Measurements from ENCODE around the gene IL15RA. TPM values are rescaled to one million over a fixed set of nuclear protein-coding genes. Genes with fewer than 3 reads are reported as not detected.

Gene IL15RA
- total and polyA plus RNA-seq, 2 donors: 5.5 to 12.0 TPM

DNA sequence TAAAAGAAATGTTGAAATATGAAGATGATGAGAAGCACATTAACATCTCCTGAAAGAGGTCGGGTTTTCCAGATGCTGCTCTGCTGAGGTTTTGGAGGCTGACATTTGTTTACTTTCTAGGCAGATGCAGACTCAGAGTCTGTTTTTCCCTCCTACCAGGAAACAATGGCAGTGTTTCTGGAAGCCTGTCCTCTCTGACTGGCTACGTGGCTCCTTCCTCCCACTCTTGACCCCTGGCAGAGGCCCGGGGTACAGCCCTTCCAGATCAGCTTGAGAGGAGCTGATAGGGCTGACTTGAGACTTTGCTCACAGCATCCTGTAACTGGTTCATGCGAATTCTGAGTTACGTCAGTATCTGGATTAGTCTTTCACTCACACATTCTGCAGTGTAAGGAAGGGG is 41.1 kb upstream of the IL15RA start:
- H3K4me3 ChIP-seq (ENCODE audit: low read length in 2 of 2): no peak overlapping the region
- H3K36me3 ChIP-seq (ENCODE audit: control insufficient read depth in 2 of 2, insufficient read depth in 2 of 2, low read length in 1 of 2): no peaks in the 10 kb centered on the region
- no peak for DNase-seq (ENCODE audit: low read depth in 6 of 9, low spot score in 9 of 9)
- peaks cover 6 to 15% of the 10 kb centered on the region in 2 donors for H3K4me1 ChIP-seq (ENCODE audit: control insufficient read depth in 2 of 2, insufficient read depth in 2 of 2, low read length in 2 of 2)
- 86% methylated on average over 5 of the region's 5 CpGs for WGBS
- no peaks in the 10 kb centered on the region for H3K27me3 ChIP-seq (ENCODE audit: control insufficient read depth in 2 of 2, insufficient read depth in 1 of 2, low read length in 1 of 2)
- H3K27ac ChIP-seq (ENCODE audit: low read depth in 1 of 2, low read length in 1 of 2): no peak overlapping the region
- peaks cover 0 to 5% of the 10 kb centered on the region in 2 donors for H3K9me3 ChIP-seq (ENCODE audit: control insufficient read depth in 2 of 2, insufficient read depth in 1 of 2, low read length in 1 of 2)

GRCh38 chr10:6017781-6018354 is 40.5 kb upstream of the IL15RA start:
- peaks cover 0 to 5% of the 10 kb centered on the region in 2 donors for H3K9me3 ChIP-seq (ENCODE audit: control insufficient read depth in 2 of 2, insufficient read depth in 1 of 2, low read length in 1 of 2)
- no peak overlapping the region for H3K27ac ChIP-seq (ENCODE audit: low read depth in 1 of 2, low read length in 1 of 2)
- no peak for DNase-seq (ENCODE audit: low read depth in 6 of 9, low spot score in 9 of 9)
- 98% methylated on average over 8 of the region's 8 CpGs for WGBS
- H3K36me3 ChIP-seq (ENCODE audit: control insufficient read depth in 2 of 2, insufficient read depth in 2 of 2, low read length in 1 of 2): no peaks in the 10 kb centered on the region
- H3K4me1 ChIP-seq (ENCODE audit: control insufficient read depth in 2 of 2, insufficient read depth in 2 of 2, low read length in 2 of 2): peaks cover 6 to 15% of the 10 kb centered on the region in 2 donors
- no peak overlapping the region for H3K4me3 ChIP-seq (ENCODE audit: low read length in 2 of 2)
- no peaks in the 10 kb centered on the region for H3K27me3 ChIP-seq (ENCODE audit: control insufficient read depth in 2 of 2, insufficient read depth in 1 of 2, low read length in 1 of 2)

- DNase-seq (ENCODE audit: low read depth in 6 of 9, low spot score in 9 of 9): peak; percentile 29 to 88 (median 70)
These were observed 37.0 kb upstream of the IL15RA start for GRCh38 chr10:6014241-6014761.

GRCh38 chr10:6013413-6014192 is 36.3 kb upstream of the IL15RA start:
- Histone ChIP-seq H3K4me3 (ENCODE audit: low read length in 2 of 2) (no peak overlapping the region), H3K27me3 (ENCODE audit: control insufficient read depth in 2 of 2, insufficient read depth in 1 of 2, low read length in 1 of 2) (no peaks in the 10 kb centered on the region), H3K9me3 (ENCODE audit: control insufficient read depth in 2 of 2, insufficient read depth in 1 of 2, low read length in 1 of 2) (no peaks in the 10 kb centered on the region), H3K27ac (ENCODE audit: low read depth in 1 of 2, low read length in 1 of 2) (peak overlapping the region in 1 of 2 donors; percentile 74), H3K4me1 (ENCODE audit: control insufficient read depth in 2 of 2, insufficient read depth in 2 of 2, low read length in 2 of 2) (peaks cover 6 to 15% of the 10 kb centered on the region in 2 donors), H3K36me3 (ENCODE audit: control insufficient read depth in 2 of 2, insufficient read depth in 2 of 2, low read length in 1 of 2) (no peaks in the 10 kb centered on the region)
- DNase-seq (ENCODE audit: low read depth in 6 of 9, low spot score in 9 of 9): no peak
- WGBS: 91% methylated on average over 17 of the region's 17 CpGs

More at GRCh38 chr10:6014241-6014761, 37.0 kb upstream of the IL15RA start:
- WGBS: 48% methylated on average over 6 of the region's 6 CpGs
- Histone ChIP-seq H3K4me3 (ENCODE audit: low read length in 2 of 2) (no peak overlapping the region), H3K4me1 (ENCODE audit: control insufficient read depth in 2 of 2, insufficient read depth in 2 of 2, low read length in 2 of 2) (peaks cover 6 to 15% of the 10 kb centered on the region in 2 donors), H3K27ac (ENCODE audit: low read depth in 1 of 2, low read length in 1 of 2) (peak overlapping the region; percentile 65 to 74), H3K9me3 (ENCODE audit: control insufficient read depth in 2 of 2, insufficient read depth in 1 of 2, low read length in 1 of 2) (no peaks in the 10 kb centered on the region), H3K27me3 (ENCODE audit: control insufficient read depth in 2 of 2, insufficient read depth in 1 of 2, low read length in 1 of 2) (no peaks in the 10 kb centered on the region), H3K36me3 (ENCODE audit: control insufficient read depth in 2 of 2, insufficient read depth in 2 of 2, low read length in 1 of 2) (no peaks in the 10 kb centered on the region)

DNA sequence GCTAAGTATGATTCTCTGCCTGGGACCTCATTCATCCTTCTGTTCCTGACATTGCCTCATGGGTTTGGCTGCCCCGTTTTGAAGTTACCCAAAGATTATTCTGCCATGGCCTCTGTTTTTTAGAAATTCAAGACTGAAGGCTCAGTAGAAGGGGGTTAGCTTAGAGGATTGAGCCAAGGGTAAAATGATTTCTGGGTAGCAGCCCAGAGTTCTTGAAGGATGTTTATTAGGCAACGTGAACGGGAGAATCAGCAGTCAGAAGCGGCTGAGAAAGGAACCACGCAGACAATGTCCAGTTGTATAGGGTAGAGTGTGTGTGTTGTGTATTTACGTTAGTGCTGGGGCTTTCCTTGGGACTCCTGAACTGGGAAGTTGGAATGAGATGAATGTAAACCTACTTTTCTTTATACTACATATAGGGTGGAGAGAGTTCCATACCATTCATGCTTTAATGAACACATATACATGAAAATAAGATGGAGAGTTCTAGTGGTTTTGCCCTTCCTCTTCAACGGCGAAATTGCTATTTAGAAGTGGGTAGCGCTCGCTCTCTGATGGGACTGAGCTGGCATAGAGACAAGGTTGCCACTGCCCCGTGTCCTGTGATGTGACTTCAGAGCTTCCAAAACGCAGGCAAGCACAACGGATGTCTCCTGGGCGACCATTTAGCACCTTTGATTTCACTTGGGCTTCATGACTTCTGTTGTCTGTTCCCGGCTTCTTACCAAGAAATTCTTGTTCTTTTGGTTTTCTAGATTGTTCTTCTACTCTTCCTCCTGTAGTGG is 35.0 kb upstream of the IL15RA start:
- H3K4me1 ChIP-seq (ENCODE audit: control insufficient read depth in 2 of 2, insufficient read depth in 2 of 2, low read length in 2 of 2): peaks cover 6 to 15% of the 10 kb centered on the region in 2 donors
- WGBS: 95% methylated on average over 15 of the region's 15 CpGs
- H3K27ac ChIP-seq (ENCODE audit: low read depth in 1 of 2, low read length in 1 of 2): no peak overlapping the region
- DNase-seq (ENCODE audit: low read depth in 6 of 9, low spot score in 9 of 9): no peak
- H3K9me3 ChIP-seq (ENCODE audit: control insufficient read depth in 2 of 2, insufficient read depth in 1 of 2, low read length in 1 of 2): peaks cover 2 to 5% of the 10 kb centered on the region in 2 donors
- H3K4me3 ChIP-seq (ENCODE audit: low read length in 2 of 2): no peak overlapping the region
- no peaks in the 10 kb centered on the region for H3K36me3 ChIP-seq (ENCODE audit: control insufficient read depth in 2 of 2, insufficient read depth in 2 of 2, low read length in 1 of 2)
- no peaks in the 10 kb centered on the region for H3K27me3 ChIP-seq (ENCODE audit: control insufficient read depth in 2 of 2, insufficient read depth in 1 of 2, low read length in 1 of 2)

DNA sequence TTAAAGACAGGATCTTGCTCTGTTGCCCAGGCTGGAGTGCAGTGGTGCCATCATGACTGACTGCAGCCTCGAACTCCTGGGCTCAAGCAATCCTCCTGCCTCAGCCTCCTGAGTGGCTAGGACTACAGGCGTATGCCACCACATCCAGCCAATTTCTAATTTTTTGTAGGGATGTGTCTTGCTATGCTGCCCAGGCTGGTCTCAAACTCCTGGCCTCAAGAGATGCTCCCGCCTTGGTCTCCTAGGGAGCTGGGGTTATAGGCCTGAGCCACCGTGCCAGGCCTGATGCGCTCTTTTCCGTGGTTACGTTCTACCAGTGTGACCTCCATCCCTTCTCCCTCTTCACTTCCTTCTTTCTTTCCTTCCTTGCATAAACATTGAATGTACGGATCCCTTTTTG is 34.2 kb upstream of the IL15RA start:
- peaks cover 6 to 15% of the 10 kb centered on the region in 2 donors for H3K4me1 ChIP-seq (ENCODE audit: control insufficient read depth in 2 of 2, insufficient read depth in 2 of 2, low read length in 2 of 2)
- 96% methylated on average over 8 of the region's 8 CpGs for WGBS
- no peak overlapping the region for H3K4me3 ChIP-seq (ENCODE audit: low read length in 2 of 2)
- H3K9me3 ChIP-seq (ENCODE audit: control insufficient read depth in 2 of 2, insufficient read depth in 1 of 2, low read length in 1 of 2): peaks cover 2 to 5% of the 10 kb centered on the region in 2 donors
- no peaks in the 10 kb centered on the region for H3K36me3 ChIP-seq (ENCODE audit: control insufficient read depth in 2 of 2, insufficient read depth in 2 of 2, low read length in 1 of 2)
- no peaks in the 10 kb centered on the region for H3K27me3 ChIP-seq (ENCODE audit: control insufficient read depth in 2 of 2, insufficient read depth in 1 of 2, low read length in 1 of 2)
- DNase-seq (ENCODE audit: low read depth in 6 of 9, low spot score in 9 of 9): no peak
- H3K27ac ChIP-seq (ENCODE audit: low read depth in 1 of 2, low read length in 1 of 2): no peak overlapping the region

- Histone ChIP-seq H3K4me3 (ENCODE audit: low read length in 2 of 2) (no peak overlapping the region), H3K4me1 (ENCODE audit: control insufficient read depth in 2 of 2, insufficient read depth in 2 of 2, low read length in 2 of 2) (peaks cover 6 to 12% of the 10 kb centered on the region in 2 donors), H3K9me3 (ENCODE audit: control insufficient read depth in 2 of 2, insufficient read depth in 1 of 2, low read length in 1 of 2) (peaks cover 2 to 5% of the 10 kb centered on the region in 2 donors), H3K27ac (ENCODE audit: low read depth in 1 of 2, low read length in 1 of 2) (no peak overlapping the region), H3K27me3 (ENCODE audit: control insufficient read depth in 2 of 2, insufficient read depth in 1 of 2, low read length in 1 of 2) (peaks cover 0 to 2% of the 10 kb centered on the region in 2 donors), H3K36me3 (ENCODE audit: control insufficient read depth in 2 of 2, insufficient read depth in 2 of 2, low read length in 1 of 2) (no peaks in the 10 kb centered on the region)
- 95% methylated on average over 3 of the region's 3 CpGs for WGBS
- no peak for DNase-seq (ENCODE audit: low read depth in 6 of 9, low spot score in 9 of 9)
These were observed 33.2 kb upstream of the IL15RA start for GRCh38 chr10:6010569-6010968.

- H3K27ac ChIP-seq (ENCODE audit: low read depth in 1 of 2, low read length in 1 of 2): peak overlapping the region in 1 of 2 donors; percentile 18
- no peaks in the 10 kb centered on the region for H3K36me3 ChIP-seq (ENCODE audit: control insufficient read depth in 2 of 2, insufficient read depth in 2 of 2, low read length in 1 of 2)
- peaks cover 0 to 2% of the 10 kb centered on the region in 2 donors for H3K27me3 ChIP-seq (ENCODE audit: control insufficient read depth in 2 of 2, insufficient read depth in 1 of 2, low read length in 1 of 2)
- H3K9me3 ChIP-seq (ENCODE audit: control insufficient read depth in 2 of 2, insufficient read depth in 1 of 2, low read length in 1 of 2): peaks cover 2 to 5% of the 10 kb centered on the region in 2 donors
- no peak overlapping the region for H3K4me3 ChIP-seq (ENCODE audit: low read length in 2 of 2)
- no peak for DNase-seq (ENCODE audit: low read depth in 6 of 9, low spot score in 9 of 9)
- 93% methylated on average over 4 of the region's 4 CpGs for WGBS
- H3K4me1 ChIP-seq (ENCODE audit: control insufficient read depth in 2 of 2, insufficient read depth in 2 of 2, low read length in 2 of 2): peaks cover 6 to 12% of the 10 kb centered on the region in 2 donors
These were observed 32.6 kb upstream of the IL15RA start for GRCh38 chr10:6009961-6010360.
